GM21619 (cell line): Measurements from ENCODE around the gene SS18.

ENCODE experiments used
- ATAC-seq: cut with Tn5 transposase; IDR thresholded peaks from one replicate; pipeline ENCODE4 v1.9.1; 2021; ENCODE audit not compliant: unreplicated experiment

Gene SS18

DNA sequence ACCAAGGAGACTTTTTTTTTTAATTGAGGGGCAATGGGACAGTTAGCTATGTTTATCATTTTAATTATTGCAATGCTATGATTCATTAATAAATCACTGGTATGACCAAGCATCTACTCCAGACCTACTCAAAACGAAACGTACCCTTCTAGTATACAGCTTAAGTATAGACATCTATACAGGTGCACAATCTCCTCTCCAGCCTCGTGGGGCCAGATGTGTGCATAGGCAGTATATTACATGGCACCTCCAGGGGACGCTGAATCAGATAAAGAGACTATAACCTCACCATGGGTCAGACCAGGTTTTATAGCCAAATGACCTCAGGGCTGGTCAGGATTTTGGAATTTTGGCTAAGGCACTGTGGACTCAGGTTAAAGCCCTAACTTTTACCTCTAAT lies 86.6 kb downstream of the SS18 start:
- ATAC-seq: no peak

DNA sequence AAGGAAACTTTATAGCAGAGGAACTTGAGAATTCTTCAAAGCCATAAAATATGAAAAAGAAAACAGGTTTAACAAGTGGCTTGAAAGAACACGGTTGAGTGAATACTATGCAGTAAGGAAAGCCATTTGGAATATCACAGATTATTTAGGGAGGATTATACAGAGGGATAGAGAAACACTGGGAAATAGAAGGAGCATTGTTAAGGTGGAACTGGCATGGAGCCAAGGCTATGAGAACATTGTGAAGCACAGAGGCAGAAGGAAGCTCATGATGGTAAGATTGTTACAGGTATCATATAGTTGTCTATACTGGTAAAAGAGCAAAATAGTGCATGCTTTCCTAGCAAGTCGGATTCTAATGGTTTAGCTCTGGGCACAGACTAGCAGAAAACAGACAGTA lies 87.1 kb downstream of the SS18 start:
- no peak for ATAC-seq

DNA sequence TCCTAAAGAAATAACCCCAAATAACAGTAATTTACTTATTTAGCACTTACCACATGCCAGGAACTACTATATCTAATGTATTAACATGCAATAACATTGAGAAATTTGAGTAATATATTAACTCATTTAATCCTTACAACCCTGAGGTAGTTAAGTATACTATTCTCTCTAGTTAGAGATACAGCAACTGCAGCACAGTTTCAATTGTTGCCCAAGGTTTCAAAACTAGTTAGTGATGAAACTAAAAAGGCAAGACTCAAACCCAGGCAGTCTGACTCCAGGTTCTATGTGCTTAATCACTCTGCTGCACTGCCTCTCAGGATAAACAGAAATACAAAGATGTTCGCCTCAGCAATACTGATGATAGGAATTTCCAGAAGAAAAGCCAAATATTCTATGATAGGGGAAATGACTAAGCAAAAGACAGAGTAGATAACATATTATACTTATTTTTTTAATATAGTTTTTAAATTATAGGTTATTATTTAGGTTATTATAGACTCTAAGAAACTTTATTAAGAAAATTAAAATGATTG lies 88.0 kb downstream of the SS18 start:
- ATAC-seq: peak; percentile 62

DNA sequence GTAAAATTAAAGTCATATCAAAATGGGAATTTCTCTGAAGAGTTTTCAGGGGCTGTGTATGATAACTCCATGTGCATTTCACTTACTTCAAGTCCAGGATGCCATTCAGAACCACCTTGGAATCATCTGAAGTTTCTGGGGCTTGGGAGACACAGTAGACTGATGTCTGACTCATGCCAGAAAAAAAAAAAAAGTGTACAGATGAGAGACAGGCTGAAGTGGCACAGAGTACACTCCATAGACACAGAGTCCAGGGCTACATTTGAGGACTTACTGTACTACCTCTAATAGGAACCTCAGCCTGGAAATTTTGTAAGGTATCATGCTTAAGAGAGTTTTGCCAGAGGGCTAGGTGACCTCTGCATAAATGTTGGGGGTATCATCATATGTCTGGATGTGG lies 92.0 kb downstream of the SS18 start:
- no peak for ATAC-seq

GRCh38 chr18:25992566-25992965 lies 97.8 kb downstream of the SS18 start:
- no peak for ATAC-seq

- ATAC-seq: no peak
Measured at GRCh38 chr18:25990473-25990872, 99.9 kb downstream of the SS18 start.

GRCh38 chr18:25985707-25986394 lies 104.6 kb downstream of the SS18 start:
- no peak for ATAC-seq

DNA sequence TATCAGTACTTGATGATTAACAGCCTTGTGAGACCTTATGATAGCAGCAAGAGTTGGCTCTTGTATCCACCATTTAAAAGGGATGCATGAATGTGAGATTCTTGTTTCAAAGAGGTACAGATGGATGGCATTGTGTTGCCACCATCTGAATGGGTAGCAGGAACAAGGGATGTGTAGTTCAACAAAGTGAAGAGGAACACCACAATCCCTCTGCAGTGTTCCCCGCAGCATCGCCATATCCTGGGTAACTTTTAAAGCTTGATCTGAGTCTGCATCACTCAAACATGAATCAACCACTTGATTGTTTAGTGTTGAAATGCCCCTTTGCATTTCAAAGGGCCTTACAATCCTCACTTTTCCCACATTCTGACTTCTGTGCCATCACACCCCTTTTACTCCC lies 106.7 kb downstream of the SS18 start:
- no peak for ATAC-seq

GRCh38 chr18:25982961-25983360 lies 107.5 kb downstream of the SS18 start:
- no peak for ATAC-seq

DNA sequence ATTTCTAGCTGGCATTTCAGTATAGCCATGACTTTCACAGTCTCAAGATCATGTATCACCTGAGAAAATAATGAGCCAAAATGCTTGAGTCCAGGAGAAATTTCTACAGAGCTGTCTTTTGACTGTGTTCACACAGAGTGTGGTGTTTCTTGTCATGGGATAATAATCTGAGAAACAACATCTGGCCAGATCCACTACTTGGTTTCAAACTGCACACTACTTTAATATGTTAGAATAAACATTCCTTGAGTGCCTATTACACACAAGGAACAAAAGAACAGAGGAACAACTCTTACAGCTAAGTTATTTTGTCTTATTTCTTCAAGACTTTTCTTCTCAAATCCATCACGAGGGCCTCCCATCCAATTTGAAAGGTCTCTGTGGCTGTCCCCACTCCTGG lies 108.3 kb downstream of the SS18 start:
- no peak for ATAC-seq

GRCh38 chr18:25979369-25980040 lies 110.9 kb downstream of the SS18 start:
- ATAC-seq: no peak

GRCh38 chr18:25976554-25976953 lies 113.9 kb downstream of the SS18 start:
- no peak for ATAC-seq

DNA sequence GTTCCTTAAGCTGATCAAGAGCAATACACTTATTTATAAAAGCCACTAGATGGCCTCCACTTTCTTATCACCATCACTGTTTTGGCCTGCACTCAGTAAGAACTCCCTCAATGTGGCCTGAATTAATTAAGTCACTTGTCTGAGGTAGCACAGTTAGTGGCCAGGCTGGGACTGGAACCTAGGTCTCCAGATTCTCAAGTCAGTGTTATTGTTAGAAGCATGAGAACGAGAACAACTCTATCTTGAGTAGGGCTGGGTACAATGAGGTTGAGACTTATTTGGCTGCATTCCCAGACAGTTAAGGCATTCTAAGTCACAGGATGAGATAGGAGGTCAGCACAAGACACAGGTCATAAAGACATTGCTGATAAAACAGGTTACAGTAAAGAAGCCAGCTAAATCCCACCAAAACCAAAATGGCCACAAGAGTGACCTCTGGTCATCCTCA lies 115.8 kb downstream of the SS18 start:
- no peak for ATAC-seq
